IMR-90 (cell line): ENCODE results near the gene PRLR. TPM values are rescaled to one million over a fixed set of nuclear protein-coding genes. Genes with fewer than 3 reads are reported as not detected.

Source experiments
- ATAC-seq: fragments of 200-7000 bp; cut with Tn5 transposase; 2 replicates; pipeline ENCODE4 v1.9.1; 2020; ENCODE audit warnings: low read depth, mild to moderate bottlenecking, moderate library complexity
- BruUV-seq: library from RNA; stranded (reverse); fragments of 400-500 nt; replicated peaks from 2 replicates; lab custom pipeline; 2021; lab: Mats Ljungman, UMichigan
- CTCF ChIA-PET: fragments of 300-600 bp; formaldehyde crosslinking; extraction: SDS; loops from one replicate; lab custom pipeline; 2021; ENCODE audit warnings: antibody characterized with exemption; lab: Yijun Ruan, JAX
- POLR2A ChIA-PET: fragments of 300-600 bp; sonication (Branson Sonifier 250); formaldehyde crosslinking; loops from one replicate; lab custom pipeline; 2022; ENCODE audit warnings: antibody characterized with exemption; ENCODE audit not compliant: unreplicated experiment; lab: Charles Lee
- DNase-seq: peaks from one replicate; pipeline ENCODE4 v3.0.0; 2013
- H2AFZ ChIP-seq: replicated peaks from 2 replicates; pipeline ENCODE3; 2013; ENCODE audit warnings: low read length, mild to moderate bottlenecking; ENCODE audit not compliant: poor library complexity
- H2AK5ac ChIP-seq: 2 replicates; pipeline ENCODE4 v1.6.1; 2013; ENCODE audit warnings: low read depth, low read length, inconsistent platforms
- H2AK9ac ChIP-seq: replicated peaks from 2 replicates; pipeline ENCODE3; 2013; ENCODE audit warnings: mild to moderate bottlenecking, low read depth, low read length, moderate library complexity; ENCODE audit not compliant: poor library complexity
- H2BK120ac ChIP-seq: 2 replicates; pipeline ENCODE4 v1.6.1; 2013; ENCODE audit warnings: low read depth, low read length, inconsistent platforms
- H2BK15ac ChIP-seq: 3 replicates; pipeline ENCODE4 v1.6.1; 2013; ENCODE audit warnings: low read depth, low read length, inconsistent platforms
- H2BK20ac ChIP-seq: 2 replicates; pipeline ENCODE4 v1.6.1; 2013; ENCODE audit warnings: low read depth, mild to moderate bottlenecking, inconsistent platforms, low read length, moderate library complexity
- H2BK5ac ChIP-seq: 2 replicates; pipeline ENCODE4 v1.6.1; 2013; ENCODE audit warnings: mild to moderate bottlenecking, low read depth, low read length, inconsistent platforms; ENCODE audit not compliant: poor library complexity, severe bottlenecking
- H3K14ac ChIP-seq: replicated peaks from 2 replicates; pipeline ENCODE4 v1.6.1; 2013; ENCODE audit warnings: low read depth, low read length, inconsistent platforms
- H3K18ac ChIP-seq: 2 replicates; pipeline ENCODE4 v1.6.1; 2013; ENCODE audit warnings: low read depth, low read length, control low read depth
- H3K23ac ChIP-seq: 2 replicates; pipeline ENCODE4 v1.6.1; 2013; ENCODE audit warnings: low read depth, low read length, inconsistent platforms
- H3K27ac ChIP-seq: 2 replicates; pipeline ENCODE4 v1.5.1; 2013; ENCODE audit warnings: mild to moderate bottlenecking, control low read depth, low read length; ENCODE audit not compliant: insufficient read depth
- H3K27me3 ChIP-seq: 2 replicates; pipeline ENCODE4 v1.6.1; 2013; ENCODE audit warnings: low read length; ENCODE audit not compliant: control insufficient read depth, insufficient read depth
- H3K36me3 ChIP-seq: 2 replicates; pipeline ENCODE4 v1.6.1; 2013; ENCODE audit warnings: low read length, mixed read lengths; ENCODE audit not compliant: control insufficient read depth, insufficient read depth
- H3K4ac ChIP-seq: 2 replicates; pipeline ENCODE4 v1.6.1; 2013; ENCODE audit warnings: low read depth, low read length, inconsistent platforms
- H3K4me1 ChIP-seq: 2 replicates; pipeline ENCODE4 v1.6.1; 2013; ENCODE audit warnings: low read length, mixed read lengths; ENCODE audit not compliant: control insufficient read depth, insufficient read depth
- H3K4me2 ChIP-seq: 2 replicates; pipeline ENCODE4 v1.6.1; 2013; ENCODE audit warnings: low read depth, mild to moderate bottlenecking, control low read depth, low read length, moderate library complexity
- H3K4me3 ChIP-seq: 2 replicates; pipeline ENCODE4 v1.5.1; 2013; ENCODE audit warnings: low read depth, mild to moderate bottlenecking, control low read depth, low read length, moderate library complexity; ENCODE audit not compliant: insufficient read depth
- H3K56ac ChIP-seq: 2 replicates; pipeline ENCODE4 v1.6.1; 2013; ENCODE audit warnings: low read length, inconsistent platforms; ENCODE audit not compliant: insufficient read depth; ENCODE audit errors: extremely low read depth
- H3K79me1 ChIP-seq, 2 experiments: 2 replicates each; pipeline ENCODE4 v1.6.1; 2013; ENCODE audit warnings: low read length in 2 of 2, inconsistent platforms in 1 of 2, low read depth in 1 of 2
- H3K9ac ChIP-seq: 2 replicates; pipeline ENCODE4 v1.6.1; 2013; ENCODE audit warnings: low read depth, low read length, control low read depth
- H3K9me1 ChIP-seq: 2 replicates; pipeline ENCODE4 v1.6.1; 2013; ENCODE audit warnings: low read length, inconsistent platforms; ENCODE audit not compliant: insufficient read depth
- H3K9me3 ChIP-seq: 2 replicates; pipeline ENCODE4 v1.6.1; 2013; ENCODE audit warnings: low read length; ENCODE audit not compliant: control insufficient read depth, insufficient read depth
- H4K20me1 ChIP-seq: 2 replicates; pipeline ENCODE4 v1.6.1; 2013; ENCODE audit warnings: low read length, inconsistent platforms; ENCODE audit not compliant: insufficient read depth
- H4K5ac ChIP-seq: 2 replicates; pipeline ENCODE4 v1.6.1; 2013; ENCODE audit warnings: mild to moderate bottlenecking, low read depth, low read length, control low read depth
- H4K8ac ChIP-seq, 2 experiments: 2 replicates each; pipeline ENCODE4 v1.6.1; 2013; ENCODE audit warnings: low read depth in 2 of 2, low read length in 2 of 2, control low read depth in 1 of 2, inconsistent platforms in 1 of 2
- H4K91ac ChIP-seq: 2 replicates; pipeline ENCODE4 v1.6.1; 2013; ENCODE audit warnings: low read depth, low read length, inconsistent platforms; ENCODE audit not compliant: insufficient read depth
- BHLHE40 ChIP-seq: fragments of 150-350 bp; IDR thresholded peaks from 2 replicates; pipeline ENCODE4 v1.6.1; 2016; ENCODE audit warnings: mild to moderate bottlenecking, low read depth, low read length
- CEBPB ChIP-seq: IDR thresholded peaks from 2 replicates; pipeline ENCODE4 v1.6.1; 2012; ENCODE audit warnings: low read depth, low read length, improper control_type of control experiment
- CHD1 ChIP-seq: IDR thresholded peaks from 2 replicates; pipeline ENCODE4 v1.6.1; 2012; ENCODE audit warnings: low read depth, low read length, improper control_type of control experiment
- FOS ChIP-seq: fragments of 150-350 bp; IDR thresholded peaks from 2 replicates; pipeline ENCODE4 v1.6.1; 2016; ENCODE audit warnings: low read depth, low read length
- MAFK ChIP-seq: IDR thresholded peaks from 2 replicates; pipeline ENCODE4 v1.6.1; 2012; ENCODE audit warnings: low read depth, low read length, improper control_type of control experiment
- MAZ ChIP-seq: IDR thresholded peaks from 2 replicates; pipeline ENCODE4 v1.6.1; 2012; ENCODE audit warnings: low read depth, mild to moderate bottlenecking, low read length, improper control_type of control experiment, moderate library complexity, borderline replicate concordance
- MXI1 ChIP-seq: IDR thresholded peaks from 2 replicates; pipeline ENCODE4 v1.6.1; 2012; ENCODE audit warnings: low read depth, mild to moderate bottlenecking, low read length, moderate library complexity, borderline replicate concordance
- NFE2L2 ChIP-seq: fragments of 150-350 bp; IDR thresholded peaks from 2 replicates; pipeline ENCODE4 v1.6.1; 2016; ENCODE audit warnings: low read depth, mild to moderate bottlenecking, low read length
- POLR2A ChIP-seq: IDR thresholded peaks from 2 replicates; pipeline ENCODE4 v1.6.1; 2012; ENCODE audit warnings: mild to moderate bottlenecking, low read depth, low read length
- RAD21 ChIP-seq: IDR thresholded peaks from 2 replicates; pipeline ENCODE4 v1.6.1; 2012; ENCODE audit warnings: low read length, improper control_type of control experiment
- RCOR1 ChIP-seq: IDR thresholded peaks from 2 replicates; pipeline ENCODE4 v1.6.1; 2012; ENCODE audit warnings: mild to moderate bottlenecking, low read length, improper control_type of control experiment; ENCODE audit not compliant: insufficient replicate concordance
- RFX5 ChIP-seq: IDR thresholded peaks from 2 replicates; pipeline ENCODE4 v1.8.0; 2012; ENCODE audit warnings: low read depth, mild to moderate bottlenecking, low read length, moderate library complexity
- SMC3 ChIP-seq: fragments of 150-350 bp; IDR thresholded peaks from 2 replicates; pipeline ENCODE4 v1.6.1; 2016; ENCODE audit warnings: low read depth, mild to moderate bottlenecking, antibody characterized with exemption, low read length, moderate library complexity
- WGBS, 2 experiments: methylation state at CpG; one replicate each; pipeline versions ENCODE4 v1.1.5 to v1.1.7; 2013; ENCODE audit warnings: missing lambda C conversion rate in 2 of 2; ENCODE audit not compliant: insufficient read length in 1 of 2; ENCODE audit errors: extremely low coverage in 2 of 2; 5-methylcytosine and 5-hydroxymethylcytosine counted together
- dilution Hi-C: fragments of 300-500 bp; cut with HindIII; formaldehyde crosslinking; loops from one replicate; pipeline ENCODE4 v1.14.3; 2018; ENCODE audit warnings: low sequenced_read_pairs; ENCODE audit not compliant: unreplicated experiment
- in situ Hi-C: fragments of 300-500 bp; cut with MboI; formaldehyde crosslinking; loops from 3 replicates; pipeline ENCODE4 v1.14.3; 2019; ENCODE audit warnings: low sequenced_read_pairs, inconsistent platforms, mixed read lengths
- intact Hi-C: fragments of 100-400 bp; cut with micrococcal nuclease; formaldehyde crosslinking; loops from 2 replicates; pipeline ENCODE4 v1.10.0; 2022
- polyA plus RNA-seq, 3 experiments: library from polyadenylated mRNA; depleted of rRNA; stranded (reverse); fragments of >200 nt; gene quantifications; 2 replicates each; pipeline ENCODE4 v1.2.3, GENCODE V29; 2012; ENCODE audit warnings: low replicate concordance in 1 of 3
- total RNA-seq: library from RNA; depleted of rRNA; stranded (reverse); fragments of >200 nt; gene quantifications from 2 replicates; pipeline ENCODE4 v1.2.3, GENCODE V29; 2012
- TF ChIP-seq, protein P1 (sequence below): conservative IDR thresholded peaks from 2 replicates; pipeline ENCODE4 v1.5.1; 2012; ENCODE audit warnings: mild to moderate bottlenecking, low read depth, low read length, improper control_type of control experiment
- TF ChIP-seq, protein P2 (sequence below): fragments of 150-350 bp; IDR thresholded peaks from 2 replicates; pipeline ENCODE4 v1.6.1; 2016; ENCODE audit warnings: low read depth, mild to moderate bottlenecking, low read length, moderate library complexity, borderline replicate concordance
- TF ChIP-seq, protein P3 (sequence below): fragments of 150-350 bp; IDR thresholded peaks from 2 replicates; pipeline ENCODE4 v1.6.1; 2017; ENCODE audit warnings: mild to moderate bottlenecking, antibody characterized with exemption, low read length, low read depth

Gene PRLR
- total and polyA plus RNA-seq, 2 of the 4 experiments (the other 2 are of a cell fraction) = 0.24 to 0.54 TPM

DNA sequence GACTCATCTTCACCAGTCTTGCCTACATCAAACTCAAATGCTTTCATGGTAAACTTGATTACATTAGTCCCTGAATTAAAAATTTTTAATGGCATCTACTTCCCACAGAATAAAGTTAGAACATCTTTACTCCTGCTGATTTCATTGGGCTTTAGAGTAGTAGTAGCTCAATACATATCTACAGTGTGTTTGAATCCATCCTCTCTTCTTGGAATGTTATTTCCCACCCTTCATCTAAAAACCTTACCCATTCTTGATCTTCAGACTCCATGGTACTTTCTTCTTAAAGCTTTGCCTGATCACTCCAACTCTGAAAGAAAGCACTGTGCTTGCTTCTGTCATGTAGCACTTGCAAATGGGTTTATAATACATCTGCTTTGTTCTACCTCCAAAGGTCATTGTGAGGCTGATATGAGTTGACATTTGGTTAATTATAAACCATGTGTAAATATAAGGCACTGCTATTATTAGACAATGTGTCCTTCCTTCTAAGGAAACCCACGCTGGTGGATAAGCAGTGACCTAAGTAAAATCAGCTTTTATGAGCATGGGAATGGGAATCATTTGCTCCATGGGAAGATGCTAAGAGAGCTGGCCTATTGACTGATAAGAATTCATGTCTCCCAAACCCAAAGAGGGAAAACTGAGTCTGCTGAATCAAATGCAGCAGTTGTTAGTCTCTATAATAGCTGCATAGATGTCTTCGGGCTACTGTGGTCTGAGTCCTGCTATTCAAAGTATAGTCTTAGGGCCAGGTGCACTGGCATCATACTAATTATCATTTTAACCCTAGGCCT is 7.5 kb upstream of the PRLR start:
- H3K36me3 ChIP-seq = no peaks in the 10 kb centered on the region
- no peaks in the 10 kb centered on the region for H4K20me1 ChIP-seq
- no peak overlapping the region for H2AK5ac ChIP-seq
- no peaks in the 10 kb centered on the region for H3K9me1 ChIP-seq
- TF ChIP-seq RAD21 = no peak
- TF ChIP-seq MAFK = no peak
- TF ChIP-seq, protein P1, sequence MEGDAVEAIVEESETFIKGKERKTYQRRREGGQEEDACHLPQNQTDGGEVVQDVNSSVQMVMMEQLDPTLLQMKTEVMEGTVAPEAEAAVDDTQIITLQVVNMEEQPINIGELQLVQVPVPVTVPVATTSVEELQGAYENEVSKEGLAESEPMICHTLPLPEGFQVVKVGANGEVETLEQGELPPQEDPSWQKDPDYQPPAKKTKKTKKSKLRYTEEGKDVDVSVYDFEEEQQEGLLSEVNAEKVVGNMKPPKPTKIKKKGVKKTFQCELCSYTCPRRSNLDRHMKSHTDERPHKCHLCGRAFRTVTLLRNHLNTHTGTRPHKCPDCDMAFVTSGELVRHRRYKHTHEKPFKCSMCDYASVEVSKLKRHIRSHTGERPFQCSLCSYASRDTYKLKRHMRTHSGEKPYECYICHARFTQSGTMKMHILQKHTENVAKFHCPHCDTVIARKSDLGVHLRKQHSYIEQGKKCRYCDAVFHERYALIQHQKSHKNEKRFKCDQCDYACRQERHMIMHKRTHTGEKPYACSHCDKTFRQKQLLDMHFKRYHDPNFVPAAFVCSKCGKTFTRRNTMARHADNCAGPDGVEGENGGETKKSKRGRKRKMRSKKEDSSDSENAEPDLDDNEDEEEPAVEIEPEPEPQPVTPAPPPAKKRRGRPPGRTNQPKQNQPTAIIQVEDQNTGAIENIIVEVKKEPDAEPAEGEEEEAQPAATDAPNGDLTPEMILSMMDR = no peak
- TF ChIP-seq FOS = no peak
- TF ChIP-seq NFE2L2 = no peak
- no peak for TF ChIP-seq MXI1
- no peak for TF ChIP-seq MAZ
- no peak for TF ChIP-seq CHD1
- no peak for TF ChIP-seq RCOR1
- no peak for TF ChIP-seq SMC3
- TF ChIP-seq, protein P2, sequence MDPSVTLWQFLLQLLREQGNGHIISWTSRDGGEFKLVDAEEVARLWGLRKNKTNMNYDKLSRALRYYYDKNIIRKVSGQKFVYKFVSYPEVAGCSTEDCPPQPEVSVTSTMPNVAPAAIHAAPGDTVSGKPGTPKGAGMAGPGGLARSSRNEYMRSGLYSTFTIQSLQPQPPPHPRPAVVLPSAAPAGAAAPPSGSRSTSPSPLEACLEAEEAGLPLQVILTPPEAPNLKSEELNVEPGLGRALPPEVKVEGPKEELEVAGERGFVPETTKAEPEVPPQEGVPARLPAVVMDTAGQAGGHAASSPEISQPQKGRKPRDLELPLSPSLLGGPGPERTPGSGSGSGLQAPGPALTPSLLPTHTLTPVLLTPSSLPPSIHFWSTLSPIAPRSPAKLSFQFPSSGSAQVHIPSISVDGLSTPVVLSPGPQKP = no peak
- no peak for TF ChIP-seq POLR2A
- TF ChIP-seq, protein P3, sequence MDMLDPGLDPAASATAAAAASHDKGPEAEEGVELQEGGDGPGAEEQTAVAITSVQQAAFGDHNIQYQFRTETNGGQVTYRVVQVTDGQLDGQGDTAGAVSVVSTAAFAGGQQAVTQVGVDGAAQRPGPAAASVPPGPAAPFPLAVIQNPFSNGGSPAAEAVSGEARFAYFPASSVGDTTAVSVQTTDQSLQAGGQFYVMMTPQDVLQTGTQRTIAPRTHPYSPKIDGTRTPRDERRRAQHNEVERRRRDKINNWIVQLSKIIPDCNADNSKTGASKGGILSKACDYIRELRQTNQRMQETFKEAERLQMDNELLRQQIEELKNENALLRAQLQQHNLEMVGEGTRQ = no peak
- TF ChIP-seq CEBPB = no peak
- no peak for TF ChIP-seq BHLHE40
- TF ChIP-seq RFX5 = no peak
- H3K79me1 ChIP-seq = no peaks in the 10 kb centered on the region
- no peak overlapping the region for H2BK5ac ChIP-seq
- H2AK9ac ChIP-seq = no peak overlapping the region
- no peak overlapping the region for H3K4ac ChIP-seq
- in situ Hi-C loops (no loop called here), intact Hi-C loops (no loop called here), dilution Hi-C loops (no loop called here)
- WGBS, 2 experiments = no CpG with 5 or more reads among the region's 2 CpGs
- H3K4me2 ChIP-seq = no peak overlapping the region
- no peak overlapping the region for H4K5ac ChIP-seq
- ChIA-PET POLR2A (no interaction called here), CTCF (no interaction called here)
- no peak overlapping the region for H3K56ac ChIP-seq
- no peak overlapping the region for H3K14ac ChIP-seq
- BruUV-seq = no TSS peak
- no peak overlapping the region for H3K4me3 ChIP-seq
- H3K4me1 ChIP-seq = no peaks in the 10 kb centered on the region
- no peak overlapping the region for H4K8ac ChIP-seq
- no peak overlapping the region for H2BK120ac ChIP-seq
- H3K27ac ChIP-seq = no peak overlapping the region
- DNase-seq = no peak
- no peak overlapping the region for H2BK15ac ChIP-seq
- H4K91ac ChIP-seq = no peak overlapping the region
- no peak overlapping the region for H2BK20ac ChIP-seq
- ATAC-seq = no peak
- no peak overlapping the region for H3K18ac ChIP-seq
- H3K23ac ChIP-seq = no peak overlapping the region
- H2AFZ ChIP-seq = no peak overlapping the region
- H3K9ac ChIP-seq = no peak overlapping the region
- peaks cover 3% of the 10 kb centered on the region for H3K27me3 ChIP-seq
- H3K9me3 ChIP-seq = no peaks in the 10 kb centered on the region
